C4-2B (cell line): Measurements from ENCODE around the gene KCNC1.

ENCODE experiments used
- ZFX ChIP-seq: fragments of 450-650 bp; IDR thresholded peaks from 2 replicates; pipeline ENCODE4 v1.6.1; 2017
- TF ChIP-seq, protein P1 (sequence below): fragments of 450-650 bp; conservative IDR thresholded peaks from 2 replicates; pipeline ENCODE4 v1.5.1; 2017; ENCODE audit warnings: mild to moderate bottlenecking

GRCh38 chr11:17805873-17806272, 71.3 kb downstream of the KCNC1 start:
- TF ChIP-seq, protein P1, sequence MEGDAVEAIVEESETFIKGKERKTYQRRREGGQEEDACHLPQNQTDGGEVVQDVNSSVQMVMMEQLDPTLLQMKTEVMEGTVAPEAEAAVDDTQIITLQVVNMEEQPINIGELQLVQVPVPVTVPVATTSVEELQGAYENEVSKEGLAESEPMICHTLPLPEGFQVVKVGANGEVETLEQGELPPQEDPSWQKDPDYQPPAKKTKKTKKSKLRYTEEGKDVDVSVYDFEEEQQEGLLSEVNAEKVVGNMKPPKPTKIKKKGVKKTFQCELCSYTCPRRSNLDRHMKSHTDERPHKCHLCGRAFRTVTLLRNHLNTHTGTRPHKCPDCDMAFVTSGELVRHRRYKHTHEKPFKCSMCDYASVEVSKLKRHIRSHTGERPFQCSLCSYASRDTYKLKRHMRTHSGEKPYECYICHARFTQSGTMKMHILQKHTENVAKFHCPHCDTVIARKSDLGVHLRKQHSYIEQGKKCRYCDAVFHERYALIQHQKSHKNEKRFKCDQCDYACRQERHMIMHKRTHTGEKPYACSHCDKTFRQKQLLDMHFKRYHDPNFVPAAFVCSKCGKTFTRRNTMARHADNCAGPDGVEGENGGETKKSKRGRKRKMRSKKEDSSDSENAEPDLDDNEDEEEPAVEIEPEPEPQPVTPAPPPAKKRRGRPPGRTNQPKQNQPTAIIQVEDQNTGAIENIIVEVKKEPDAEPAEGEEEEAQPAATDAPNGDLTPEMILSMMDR = no peak
- TF ChIP-seq ZFX = no peak
